HG03469 (cell line): ENCODE measurements around the gene CLCA1.

Experiments used
- ATAC-seq: cut with Tn5 transposase; IDR thresholded peaks from one replicate; pipeline ENCODE4 v1.9.1; 2021; ENCODE audit warnings: mild to moderate bottlenecking, moderate library complexity, moderate number of reproducible peaks; ENCODE audit not compliant: unreplicated experiment

CLCA1 gene

DNA sequence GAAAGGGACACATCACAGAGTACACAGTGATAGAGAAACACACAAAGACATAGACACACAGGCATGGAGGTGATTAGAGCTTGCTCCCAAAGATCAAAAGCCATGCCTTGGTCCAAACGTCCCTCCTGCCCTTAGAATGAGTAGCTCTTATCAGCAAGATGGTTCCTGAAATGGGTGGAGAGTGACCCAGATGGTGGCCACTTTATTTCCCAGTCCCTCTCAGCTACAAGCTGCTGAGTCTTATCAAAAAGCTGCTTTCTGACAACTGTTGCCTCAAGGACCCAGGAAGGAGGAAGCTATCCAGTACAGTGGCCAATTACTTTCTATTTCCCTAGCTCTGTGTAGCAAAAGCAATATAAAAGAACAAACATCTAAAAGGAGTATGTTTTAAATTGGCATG lies 7.7 kb upstream of the CLCA1 start:
- no peak for ATAC-seq

DNA sequence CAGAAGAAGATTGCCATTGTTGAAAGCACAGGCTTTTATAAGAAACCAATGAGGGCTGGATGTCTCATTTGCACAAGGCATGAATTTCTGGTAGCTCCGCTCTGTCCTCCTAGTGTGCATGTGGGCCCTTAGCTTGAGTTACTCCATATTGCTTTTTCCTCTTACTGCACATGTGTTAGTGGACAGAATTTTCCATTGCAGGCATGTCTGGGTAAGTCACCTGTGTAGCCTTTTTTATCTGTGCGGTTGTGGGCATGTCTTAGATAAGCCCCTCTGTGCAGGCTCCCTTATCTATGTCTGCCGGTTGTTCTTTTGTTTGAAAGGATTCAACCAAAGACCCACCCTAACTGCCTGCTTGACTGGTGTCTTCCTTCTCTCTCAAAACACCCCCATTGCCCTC lies 7.2 kb upstream of the CLCA1 start:
- no peak for ATAC-seq

DNA sequence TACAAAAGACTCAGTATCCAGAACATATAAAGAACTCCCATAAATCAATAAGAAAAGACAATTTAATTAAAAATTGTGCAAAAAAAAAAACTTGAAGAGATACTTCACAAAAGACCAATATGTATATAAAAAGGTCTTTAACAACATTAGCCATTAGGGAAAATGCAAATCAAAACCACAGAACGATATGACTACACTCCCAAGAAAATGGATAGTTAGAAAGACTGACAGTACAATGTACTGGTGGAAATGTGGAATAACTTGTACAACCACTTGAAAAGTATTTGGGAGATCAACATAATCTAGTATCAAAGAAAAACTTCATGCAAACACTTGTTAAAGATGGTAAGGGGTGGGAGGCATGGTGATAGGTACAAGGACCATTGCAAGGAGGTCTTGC lies 3.9 kb upstream of the CLCA1 start:
- ATAC-seq, result no peak

- ATAC-seq, result no peak
Measured at GRCh38 chr1:86466109-86466844, 2.5 kb upstream of the CLCA1 start.

DNA sequence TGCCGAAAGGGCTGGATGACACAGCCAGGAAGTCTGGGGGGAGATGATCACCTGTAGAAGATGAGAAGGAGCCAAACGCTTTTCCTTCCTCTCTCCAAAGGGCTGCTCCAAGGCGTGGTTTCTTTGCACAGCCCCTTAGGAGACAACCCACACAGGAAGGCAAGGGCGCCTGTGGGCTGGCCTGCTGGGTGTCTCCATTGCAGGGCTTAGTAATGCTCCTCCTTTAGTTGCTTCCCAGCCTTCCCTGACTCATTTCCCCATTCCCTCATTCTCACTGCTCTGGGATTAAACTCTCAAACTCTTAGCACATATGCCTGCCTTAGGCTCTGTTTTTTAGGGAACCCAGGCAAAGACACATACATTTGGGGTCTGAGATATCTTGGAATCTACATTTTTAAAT lies 1.7 kb upstream of the CLCA1 start:
- no peak for ATAC-seq

- peak; percentile 31 for ATAC-seq
Measured at GRCh38 chr1:86470859-86471258, 2.1 kb downstream of the CLCA1 start.

DNA sequence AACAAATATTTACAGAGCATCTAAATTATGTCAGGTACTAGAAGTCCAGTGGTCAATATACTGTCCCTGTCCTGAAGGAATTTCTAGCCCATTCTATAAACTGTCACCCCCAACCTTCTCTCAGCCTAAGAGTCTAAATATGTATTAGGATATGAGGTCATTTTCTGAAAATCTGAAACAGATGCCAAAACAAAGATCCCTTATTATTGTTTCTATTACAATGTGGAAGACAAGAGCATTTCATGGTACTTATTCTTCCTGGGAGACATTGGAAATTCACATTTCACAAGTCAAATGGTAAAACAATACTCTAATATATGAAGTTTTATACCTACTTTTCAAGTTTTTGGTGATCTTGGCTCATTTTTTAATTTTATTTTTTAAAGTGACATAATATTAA lies 2.6 kb downstream of the CLCA1 start:
- ATAC-seq, result no peak

- ATAC-seq, result no peak
Measured at GRCh38 chr1:86472152-86472551, 3.4 kb downstream of the CLCA1 start.

- no peak for ATAC-seq
Measured at GRCh38 chr1:86472767-86473166, 4.0 kb downstream of the CLCA1 start.

DNA sequence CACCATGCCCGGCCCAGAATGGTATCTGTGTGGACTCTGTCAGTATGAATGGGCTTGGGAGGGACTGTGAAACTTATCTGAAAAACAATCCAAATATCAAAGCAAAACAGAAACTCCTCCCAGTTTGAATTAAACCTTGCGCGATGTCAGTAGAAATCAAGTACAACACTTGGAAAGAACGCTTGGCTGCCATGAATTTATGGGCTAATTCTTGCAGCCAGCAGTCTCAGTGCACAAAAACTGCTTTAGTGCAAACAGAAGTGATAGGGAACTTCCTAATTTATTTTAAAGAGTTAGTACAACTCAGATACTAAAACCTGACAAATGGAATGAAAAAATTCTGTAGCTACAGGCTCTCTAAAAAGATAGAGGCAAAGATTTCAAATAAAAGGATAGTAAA lies 8.5 kb downstream of the CLCA1 start:
- ATAC-seq, result no peak

DNA sequence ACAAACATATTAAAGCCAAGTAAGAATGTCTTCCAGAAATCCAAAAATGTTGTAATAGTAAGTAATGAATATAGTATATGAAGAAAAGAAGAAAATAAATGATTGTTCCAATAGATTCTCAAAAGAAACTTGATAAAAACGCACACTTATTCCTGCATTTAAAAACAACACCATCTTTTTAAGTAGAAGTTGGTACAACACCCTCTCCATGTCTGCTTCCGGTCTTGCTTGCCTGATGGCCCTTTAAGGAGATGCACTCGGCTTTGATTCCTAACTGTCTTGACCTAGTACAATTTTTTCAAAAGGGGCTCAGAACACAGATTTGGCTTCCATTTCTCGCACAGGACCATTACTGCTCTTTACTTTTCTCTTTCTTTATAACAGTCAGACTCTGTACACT lies 9.0 kb downstream of the CLCA1 start:
- ATAC-seq, result no peak

DNA sequence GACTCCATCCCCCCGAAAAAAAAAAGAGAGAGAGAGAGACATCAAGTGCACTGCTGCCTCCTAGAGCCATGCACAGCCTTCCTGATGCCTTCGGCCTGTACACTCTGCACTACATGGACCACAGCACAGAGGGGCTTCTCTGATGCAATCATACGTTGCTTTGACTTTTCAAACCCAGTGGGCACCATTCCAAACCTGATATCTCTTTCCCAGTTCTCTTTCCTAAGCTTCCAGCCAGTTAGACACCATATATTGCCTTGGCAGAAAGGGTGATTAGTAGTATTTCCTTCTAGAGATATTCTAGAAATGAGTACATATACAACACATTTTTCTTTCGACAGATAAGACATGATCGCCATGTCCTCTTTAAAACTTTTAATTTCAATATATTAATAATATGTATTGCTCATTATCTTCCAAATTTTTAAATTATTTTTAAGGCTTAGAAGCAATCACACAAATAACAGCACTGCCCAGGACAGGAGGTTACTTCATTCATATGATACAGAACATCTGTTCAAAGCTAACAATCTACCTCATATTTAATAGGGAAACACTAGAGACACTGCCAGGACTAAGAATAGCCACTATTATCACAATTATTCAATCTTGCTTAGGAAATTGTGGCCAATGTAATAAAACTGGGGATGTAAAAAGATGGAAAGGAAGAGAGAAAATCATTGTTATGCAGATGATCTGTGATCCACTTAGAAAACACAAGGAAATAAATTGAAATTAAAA lies 9.9 kb downstream of the CLCA1 start:
- ATAC-seq, result no peak

GRCh38 chr1:86481966-86482365 lies 13.2 kb downstream of the CLCA1 start:
- ATAC-seq, result no peak

- ATAC-seq, result no peak
Measured at GRCh38 chr1:86487131-86487810, 18.5 kb downstream of the CLCA1 start.

DNA sequence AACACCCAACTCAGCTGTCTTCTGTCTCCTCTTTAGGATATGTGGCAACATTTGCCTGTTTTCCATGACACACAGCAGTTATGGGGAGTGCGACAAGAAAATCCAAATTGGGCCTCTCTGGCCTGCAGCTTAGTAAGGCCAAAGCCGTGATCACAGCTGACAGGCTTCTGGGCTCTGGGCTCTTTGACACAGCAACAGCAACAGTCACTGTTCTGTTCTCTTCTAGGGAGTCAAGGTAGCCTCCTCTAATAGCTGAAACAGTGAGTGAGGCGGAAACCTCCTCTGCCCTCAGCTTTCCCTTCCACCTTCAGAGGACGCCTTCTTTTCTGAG lies 19.0 kb downstream of the CLCA1 start:
- no peak for ATAC-seq

- no peak for ATAC-seq
Measured at GRCh38 chr1:86489242-86489878, 20.6 kb downstream of the CLCA1 start.

- ATAC-seq, result no peak
Measured at GRCh38 chr1:86491171-86491950, 22.6 kb downstream of the CLCA1 start.

DNA sequence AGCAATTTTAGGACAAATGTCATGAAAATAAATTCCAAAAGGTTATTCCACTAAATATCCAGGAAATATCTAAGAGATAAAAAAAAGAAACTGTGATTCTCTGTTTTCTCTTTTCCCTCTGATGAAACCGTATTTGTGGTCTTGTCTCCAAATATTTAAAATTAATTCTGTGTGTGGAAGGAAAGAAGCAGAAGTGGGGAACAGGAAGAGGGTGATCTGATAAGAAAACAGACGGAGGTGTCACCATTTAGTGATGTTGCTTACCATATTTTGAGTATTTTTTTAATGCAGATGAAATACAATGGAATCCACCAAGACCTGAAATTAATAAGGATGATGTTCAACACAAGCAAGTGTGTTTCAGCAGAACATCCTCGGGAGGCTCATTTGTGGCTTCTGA lies 29.6 kb downstream of the CLCA1 start:
- no peak for ATAC-seq

DNA sequence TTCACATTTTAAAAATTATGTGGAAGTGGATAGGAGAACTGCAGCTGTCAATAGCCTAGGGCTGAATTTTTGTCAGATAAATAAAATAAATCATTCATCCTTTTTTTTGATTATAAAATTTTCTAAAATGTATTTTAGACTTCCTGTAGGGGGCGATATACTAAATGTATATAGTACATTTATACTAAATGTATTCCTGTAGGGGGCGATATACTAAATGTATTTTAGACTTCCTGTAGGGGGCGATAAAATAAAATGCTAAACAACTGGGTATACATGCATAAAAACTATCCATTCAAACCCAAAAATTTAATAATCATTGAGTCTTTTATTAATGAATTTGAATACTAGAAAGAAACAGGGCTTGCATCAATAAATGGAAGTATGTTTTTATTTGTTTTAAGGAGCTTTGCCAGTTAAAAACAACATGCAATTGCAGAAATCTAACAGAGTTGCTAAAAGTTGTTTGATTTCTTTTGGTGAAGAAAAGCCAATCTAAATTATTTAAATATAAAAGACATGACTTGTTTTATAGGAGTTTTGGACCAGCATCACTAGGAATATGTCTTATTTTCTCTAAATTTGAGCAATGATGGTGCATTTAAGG lies 31.4 kb downstream of the CLCA1 start:
- no peak for ATAC-seq

GRCh38 chr1:86500714-86501113 lies 32.0 kb downstream of the CLCA1 start:
- ATAC-seq, result no peak
